GM18858 (cell line): Measurements from ENCODE around the gene TNFRSF21.
"Not testable (repeated sequence)": the region's sequence is repeated elsewhere in the genome, so short reads cannot be mapped to it uniquely, and the experiment has no call there.

Experiments used
- ATAC-seq: cut with Tn5 transposase; IDR thresholded peaks from one replicate; pipeline ENCODE4 v1.9.1; 2021; ENCODE audit not compliant: unreplicated experiment

Gene TNFRSF21

DNA sequence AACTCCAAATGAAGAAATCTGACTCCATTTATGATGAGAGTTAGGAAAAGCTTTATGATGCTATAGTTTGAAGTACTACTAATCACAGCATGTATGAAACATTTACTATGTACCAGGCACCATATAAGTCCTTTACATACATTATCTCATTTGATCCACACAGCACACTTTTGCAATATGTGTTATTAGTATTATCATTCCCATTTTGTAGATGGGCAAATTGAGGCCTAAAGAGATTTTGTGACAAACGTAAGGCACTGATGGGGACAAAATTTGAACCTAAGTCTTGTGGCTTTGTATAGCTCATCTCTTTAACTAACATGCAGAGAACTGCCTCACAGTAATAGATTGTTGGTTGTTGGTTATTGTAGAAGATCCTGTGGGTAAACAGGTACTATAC lies 14.2 kb upstream of the TNFRSF21 start:
- ATAC-seq, result no peak

DNA sequence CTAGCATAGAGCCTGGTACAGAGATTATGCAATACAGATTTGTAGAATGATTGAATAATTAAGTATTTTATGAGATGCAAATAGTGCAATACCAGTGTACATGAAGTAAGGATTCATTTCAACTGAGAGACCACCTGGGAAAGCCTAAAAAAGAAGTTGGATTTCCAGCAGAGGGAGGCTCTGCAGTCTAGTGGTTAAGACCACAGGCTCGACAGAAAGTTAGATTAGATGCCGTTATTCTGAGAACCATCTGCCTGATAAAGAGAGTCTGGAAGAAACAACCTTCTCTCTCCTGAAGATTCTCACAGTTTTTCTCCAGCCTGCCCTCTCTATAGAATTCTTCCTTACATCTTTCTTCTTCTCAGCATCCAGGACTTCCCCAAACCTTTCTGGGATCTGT lies 13.6 kb upstream of the TNFRSF21 start:
- ATAC-seq, result no peak

DNA sequence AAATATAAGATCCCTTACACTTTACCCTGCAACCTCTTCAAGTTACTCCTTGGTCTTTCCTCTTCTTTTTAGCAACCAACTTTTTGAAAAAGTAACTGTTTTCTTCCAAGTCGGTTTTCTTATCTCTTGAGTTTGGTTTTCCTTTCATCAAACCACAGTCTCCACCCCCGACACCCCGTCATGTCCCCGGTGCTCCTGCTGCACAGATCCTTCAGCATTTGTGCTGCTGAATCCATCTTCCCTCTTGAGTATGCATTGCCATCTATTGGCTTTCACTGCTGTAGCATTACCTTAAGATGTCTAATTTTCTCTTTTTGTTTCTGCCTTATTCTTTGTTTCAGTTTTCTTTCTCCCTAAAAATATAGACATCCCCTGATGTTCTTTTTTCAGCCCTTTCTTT lies 11.9 kb upstream of the TNFRSF21 start:
- no peak for ATAC-seq

- ATAC-seq, result no peak
Measured at GRCh38 chr6:47319867-47320266, 10.2 kb upstream of the TNFRSF21 start.

DNA sequence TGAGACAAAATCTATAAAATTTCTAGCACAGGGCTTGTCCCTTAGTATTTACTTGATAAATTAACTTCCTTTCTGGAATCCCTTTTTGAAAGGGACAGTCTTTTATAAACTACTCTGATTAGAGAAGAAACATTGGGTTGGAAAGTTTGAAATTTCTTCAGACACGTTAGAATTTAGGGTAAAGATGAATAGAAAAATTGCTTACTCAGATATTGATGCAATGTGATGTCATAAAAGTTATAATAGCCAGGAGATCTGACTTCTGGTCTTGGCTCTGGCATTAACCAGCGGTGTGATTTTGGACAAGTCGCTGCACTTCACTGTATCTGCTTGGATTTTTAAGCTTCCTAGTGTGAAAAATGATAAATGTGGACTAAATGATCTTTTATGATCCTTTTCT lies 9.7 kb upstream of the TNFRSF21 start:
- ATAC-seq, result no peak

DNA sequence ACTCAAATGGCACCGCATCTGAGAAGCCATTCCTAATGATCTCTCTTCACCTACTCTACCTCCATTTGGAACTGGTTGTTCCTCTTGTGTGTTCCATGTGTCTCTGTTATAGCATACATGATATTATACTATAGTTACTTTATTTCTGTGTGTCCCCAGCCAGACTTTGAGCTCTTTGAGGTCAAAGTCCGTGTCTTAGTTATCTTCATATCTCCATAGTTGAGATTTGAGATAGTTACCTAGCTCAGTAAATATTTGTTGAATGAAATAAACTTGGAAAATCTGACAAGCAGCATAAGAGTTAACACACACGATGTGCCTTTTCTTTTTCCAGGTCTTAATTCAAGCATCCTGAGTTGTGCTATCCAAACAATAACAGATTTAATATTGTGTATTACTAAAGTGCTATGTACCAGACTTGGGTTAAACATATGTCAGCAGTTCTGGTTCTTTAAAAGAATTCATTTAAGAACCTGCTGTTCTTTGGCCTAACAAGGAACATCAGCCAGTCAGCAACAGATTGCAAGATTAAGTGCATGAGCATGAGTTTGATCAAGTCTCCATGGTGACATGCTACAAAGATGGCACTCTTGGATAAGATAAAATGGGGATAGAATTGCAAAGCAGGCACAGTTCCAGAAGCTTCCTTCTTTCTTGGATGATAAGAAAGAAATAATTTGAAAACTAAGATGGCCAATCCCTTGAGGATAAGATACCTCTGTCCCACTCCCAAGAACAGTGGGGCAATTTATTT lies 8.7 kb upstream of the TNFRSF21 start:
- ATAC-seq, result no peak

DNA sequence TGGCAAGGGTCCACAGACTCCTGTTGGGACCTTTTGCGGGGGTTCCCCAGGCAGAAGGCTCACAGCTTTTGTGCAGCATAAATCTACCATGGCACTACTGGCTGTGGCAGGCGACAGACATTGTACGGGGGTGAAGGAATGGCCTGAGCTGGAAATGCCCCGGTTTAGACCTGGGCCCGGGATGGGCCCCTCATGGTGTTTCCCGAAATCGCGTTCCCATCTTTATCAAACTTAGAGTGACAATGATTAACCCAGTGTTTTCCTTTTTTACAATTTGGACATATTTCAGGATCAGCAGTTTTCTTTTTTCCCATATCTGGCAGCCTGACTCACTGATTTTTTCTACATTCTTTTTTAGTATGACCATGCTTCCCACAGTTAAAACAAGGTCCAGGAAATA lies 5.5 kb upstream of the TNFRSF21 start:
- not testable (repeated sequence) for ATAC-seq

DNA sequence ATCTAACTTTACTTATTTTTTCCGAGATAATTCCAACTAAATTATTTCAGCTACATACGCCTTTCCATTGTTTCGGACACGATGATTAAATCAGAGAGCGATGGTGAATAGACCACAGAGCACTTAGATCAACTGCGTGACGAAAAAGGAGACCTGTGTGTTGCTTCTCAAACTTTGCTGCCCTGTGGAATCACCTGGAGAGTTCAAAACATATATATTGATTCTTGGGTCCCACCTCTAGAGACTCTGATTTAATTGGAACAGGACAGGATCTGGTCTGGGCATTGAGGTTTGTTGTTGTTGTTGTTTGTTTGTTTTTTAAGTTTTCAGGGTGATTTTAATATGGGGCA lies 401 bp upstream of the TNFRSF21 start:
- no peak for ATAC-seq

DNA sequence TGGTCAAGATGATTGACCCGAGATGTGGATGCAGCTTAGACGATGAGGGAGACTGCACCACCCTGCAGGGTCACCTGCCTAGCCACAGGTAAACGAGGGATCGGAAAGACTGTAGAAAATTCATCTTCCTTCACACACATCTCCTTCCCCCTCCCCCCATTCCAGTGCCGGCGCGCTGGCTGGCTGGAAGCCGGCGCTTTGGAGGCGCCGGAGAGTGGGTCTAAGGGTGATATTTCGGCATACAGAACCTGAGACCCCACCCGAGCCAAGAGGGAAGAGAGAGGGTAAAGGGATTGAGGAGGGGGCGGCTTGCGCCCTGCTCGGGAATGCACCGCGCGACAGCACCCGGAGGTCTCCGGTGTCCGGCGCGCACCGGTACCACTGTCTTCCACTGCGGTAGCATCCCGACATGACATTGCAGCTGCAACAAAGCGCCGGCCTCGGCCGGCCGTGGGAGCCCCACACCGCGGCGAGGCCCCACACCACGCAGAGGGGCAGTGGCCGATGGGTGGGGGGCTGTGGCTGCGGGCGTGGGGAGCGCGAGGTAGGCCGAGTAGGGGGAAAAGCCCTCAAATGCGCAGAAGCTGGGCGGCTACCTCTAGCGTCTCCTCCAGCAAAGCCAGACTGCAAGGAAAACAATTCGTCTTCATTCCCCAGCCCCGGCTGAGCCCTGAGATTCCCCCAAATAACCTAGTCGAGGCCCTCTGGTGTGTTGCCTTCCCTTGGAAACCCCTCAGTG lies 984 bp downstream of the TNFRSF21 start:
- no peak for ATAC-seq

DNA sequence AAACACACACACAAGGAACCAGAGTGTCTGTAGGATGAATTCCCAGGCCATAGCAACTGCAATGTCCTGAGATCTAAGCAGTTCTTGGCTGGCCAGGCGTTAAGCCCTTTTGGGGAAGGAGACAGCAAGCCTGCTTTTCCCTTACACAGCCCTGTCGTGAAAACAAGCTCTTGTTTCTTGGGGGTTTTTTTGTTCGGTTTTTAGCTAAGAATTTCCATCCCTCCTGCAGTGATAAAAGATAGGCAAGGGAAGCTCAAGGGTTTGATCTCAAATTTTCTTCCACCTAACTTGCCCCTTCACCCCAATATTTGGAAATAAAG lies 1.5 kb downstream of the TNFRSF21 start:
- no peak for ATAC-seq

- no peak for ATAC-seq
Measured at GRCh38 chr6:47307362-47308197, 2.1 kb downstream of the TNFRSF21 start.

- no peak for ATAC-seq
Measured at GRCh38 chr6:47306887-47307286, 2.8 kb downstream of the TNFRSF21 start.

GRCh38 chr6:47303861-47304260 lies 5.8 kb downstream of the TNFRSF21 start:
- no peak for ATAC-seq

DNA sequence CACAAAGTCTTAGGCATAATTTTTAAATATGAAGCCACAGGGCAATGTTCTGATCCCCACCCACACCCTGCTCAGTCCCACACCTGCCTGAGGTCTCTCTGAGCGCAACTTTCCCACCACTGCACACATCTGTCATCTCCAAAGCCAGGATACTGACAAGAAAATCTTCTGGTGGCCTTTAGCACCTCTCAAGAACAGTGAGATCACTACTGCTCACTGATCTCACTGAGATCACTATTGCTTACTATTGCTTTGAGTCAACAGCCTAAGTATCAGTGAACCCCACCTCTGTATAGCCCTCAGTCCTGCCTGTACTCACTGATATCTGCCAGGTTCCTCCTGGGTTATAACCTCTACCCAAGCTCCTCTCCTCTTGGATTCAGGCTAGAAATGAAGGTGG lies 6.4 kb downstream of the TNFRSF21 start:
- ATAC-seq, result peak; percentile 37

DNA sequence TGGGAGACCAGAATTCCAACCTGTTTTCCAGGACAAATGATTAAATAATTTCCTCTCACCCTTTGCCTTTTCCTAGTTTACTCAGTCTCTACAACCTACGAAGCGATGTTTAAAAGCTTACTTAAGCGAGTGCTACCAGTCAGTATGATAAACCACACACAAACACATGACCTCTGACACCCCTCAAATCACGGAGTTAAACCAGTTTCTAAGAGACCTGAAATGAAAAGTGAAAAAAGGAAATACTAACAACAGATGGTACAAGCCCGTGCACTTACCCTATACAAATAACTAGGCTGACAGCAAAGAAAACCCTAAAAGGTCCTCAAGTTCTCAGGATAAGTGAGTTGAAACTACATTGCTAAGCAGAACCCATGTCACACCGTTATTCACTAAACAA lies 7.7 kb downstream of the TNFRSF21 start:
- peak; percentile 68 for ATAC-seq

GRCh38 chr6:47301441-47301840 lies 8.3 kb downstream of the TNFRSF21 start:
- no peak for ATAC-seq

GRCh38 chr6:47300417-47300816 lies 9.3 kb downstream of the TNFRSF21 start:
- ATAC-seq, result no peak

DNA sequence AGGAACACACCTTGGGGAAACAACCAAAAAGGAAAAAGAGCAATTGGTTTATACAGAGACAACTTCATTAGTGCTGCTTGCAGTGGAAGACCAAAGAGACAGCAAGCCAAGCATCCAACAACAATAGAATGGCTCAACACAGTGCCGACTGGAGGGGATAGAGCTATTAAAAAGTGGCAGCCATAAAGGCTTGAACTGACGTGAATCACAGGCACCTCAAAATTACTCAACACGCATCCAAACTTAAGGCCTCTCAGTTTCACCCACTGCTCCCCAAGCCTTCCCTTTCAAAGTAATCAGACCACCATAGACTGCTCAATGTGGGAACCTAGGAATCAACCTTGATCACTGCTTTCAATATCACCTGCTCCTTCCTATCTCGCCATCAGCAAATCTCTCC lies 9.7 kb downstream of the TNFRSF21 start:
- ATAC-seq, result no peak

DNA sequence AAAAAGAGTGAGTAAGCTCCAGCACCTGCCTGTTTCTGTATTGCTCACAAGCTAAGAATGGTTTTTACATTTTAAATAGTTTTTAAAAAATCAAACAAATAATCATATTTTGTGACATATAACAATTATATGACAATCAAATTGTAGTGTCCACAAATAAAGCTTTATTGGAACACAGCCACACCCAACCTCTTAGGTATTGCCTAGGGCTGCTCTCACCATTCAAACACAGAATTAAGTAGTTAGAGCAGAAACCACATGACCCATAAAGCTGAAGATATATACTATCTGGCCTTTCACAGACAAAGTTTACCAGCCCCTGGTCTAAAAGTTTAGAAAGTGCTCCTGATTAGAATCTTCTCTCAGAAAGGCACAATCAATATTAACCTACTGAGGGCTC lies 11.2 kb downstream of the TNFRSF21 start:
- ATAC-seq, result no peak

DNA sequence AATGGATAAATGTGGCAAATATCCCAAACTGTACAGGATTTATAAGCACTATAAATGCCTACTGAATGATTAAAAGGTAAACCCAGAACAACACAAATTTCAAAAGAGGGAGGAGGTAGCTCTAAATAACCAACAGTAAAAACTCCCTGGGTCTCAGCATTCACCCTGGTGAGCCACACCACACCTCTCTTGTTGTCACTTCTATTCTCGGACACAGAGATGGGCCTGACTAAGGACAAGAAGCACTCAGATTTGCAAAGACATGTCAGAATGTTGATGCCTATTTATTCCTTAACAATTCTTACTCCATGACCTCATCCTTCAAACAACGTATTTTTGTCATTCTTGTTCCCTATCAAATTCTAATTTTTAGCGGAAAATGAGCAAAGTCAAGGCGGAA lies 14.7 kb downstream of the TNFRSF21 start:
- no peak for ATAC-seq

- ATAC-seq, result no peak
Measured at GRCh38 chr6:47292944-47293343, 16.8 kb downstream of the TNFRSF21 start.

GRCh38 chr6:47292027-47292426 lies 17.7 kb downstream of the TNFRSF21 start:
- ATAC-seq, result no peak
